HG03354 (cell line): ENCODE measurements around the gene ZNF345.
A peak's percentile ranks its signal among the peaks of the same experiment; 100 is the strongest.

Experiments
- ATAC-seq: cut with Tn5 transposase; IDR thresholded peaks from one replicate; pipeline ENCODE4 v1.9.1; 2021; ENCODE audit warnings: mild to moderate bottlenecking; ENCODE audit not compliant: unreplicated experiment, poor library complexity, severe bottlenecking

The ZNF345 gene

GRCh38 chr19:36915992-36916830 is 65.5 kb downstream of the ZNF345 start, which contains the start of the genes ZNF568 and ZNF829:
ZNF568 (plus strand) TSS chr19:36916332; CDS start chr19:36922771, 6,439 bp downstream.
ZNF829 (minus strand) TSS chr19:36916291; CDS start chr19:36915167, 1,124 bp downstream.
- peak; percentile 95 for ATAC-seq

GRCh38 chr19:36916991-36917390 is 66.3 kb downstream of the ZNF345 start:
- no peak for ATAC-seq

- no peak for ATAC-seq
Observed at GRCh38 chr19:36918090-36918489, 67.4 kb downstream of the ZNF345 start.
